Suprapubic skin (tissue), 3 donors: Measurements from ENCODE around the gene FOXJ3.

Source experiments
- CTCF ChIP-seq, 2 donors: fragments of 200-600 bp in 1 of 2; fragments of 450-650 bp in 1 of 2; sonication (generic) in 1 of 2; IDR thresholded peaks; one replicate each; pipeline ENCODE4 v1.5.1; 2016 to 2019; ENCODE audit warnings: antibody characterized with exemption in 2 of 2, mild to moderate bottlenecking in 1 of 2, moderate library complexity in 1 of 2
- POLR2A ChIP-seq, 2 donors: fragments of 450-650 bp; IDR thresholded peaks; one replicate each; pipeline ENCODE4 v1.6.1; 2017; ENCODE audit warnings: antibody characterized with exemption in 2 of 2, mild to moderate bottlenecking in 2 of 2, moderate library complexity in 2 of 2

GRCh38 chr1:42152119-42152518 lies 182.9 kb downstream of the FOXJ3 start:
- TF ChIP-seq POLR2A (IDR thresholded peaks at IDR 0.05) = no peak
- TF ChIP-seq CTCF (IDR thresholded peaks at IDR 0.05) = no peak
